Fibroblast of villous mesenchyme (primary cell): ENCODE measurements around the gene NECTIN2. TPM values are rescaled to one million over a fixed set of nuclear protein-coding genes. Genes with fewer than 3 reads are reported as not detected.

Experiments
- DNase-seq: peaks from one replicate; pipeline ENCODE4 v3.0.0-alpha.2; 2010; ENCODE audit warnings: low read depth
- H3K4me3 ChIP-seq: 2 replicates; pipeline ENCODE4 v1.5.1; 2011; ENCODE audit warnings: low read depth, mild to moderate bottlenecking, low read length
- CTCF ChIP-seq: IDR thresholded peaks from 2 replicates; pipeline ENCODE4 v1.5.1; 2012; ENCODE audit warnings: low read depth, mild to moderate bottlenecking, low read length; ENCODE audit not compliant: insufficient read depth
- total RNA-seq: library from RNA; depleted of rRNA; stranded (reverse); fragments of >200 nt; gene quantifications from 2 replicates; pipeline ENCODE4 v1.2.3, GENCODE V29; 2012

NECTIN2 gene
- total RNA-seq, 1 donor, result 134 TPM

- TF ChIP-seq CTCF, result no peak
- peak; percentile 82 for DNase-seq
These were observed 1.3 kb downstream of the NECTIN2 start for GRCh38 chr19:44847144-44848035.

GRCh38 chr19:44848036-44848811, 2.1 kb downstream of the NECTIN2 start:
- TF ChIP-seq CTCF, result no peak
- DNase-seq, result peak; percentile 75

More at GRCh38 chr19:44847144-44848035, 1.3 kb downstream of the NECTIN2 start:
- peak overlapping the region; percentile 91 for H3K4me3 ChIP-seq

GRCh38 chr19:44848812-44849447, 2.8 kb downstream of the NECTIN2 start:
- H3K4me3 ChIP-seq, result peak overlapping the region; percentile 91
- TF ChIP-seq CTCF, result no peak
- peak; percentile 29 for DNase-seq

More at GRCh38 chr19:44848036-44848811, 2.1 kb downstream of the NECTIN2 start:
- peak overlapping the region; percentile 91 for H3K4me3 ChIP-seq

GRCh38 chr19:44850641-44851109, 4.6 kb downstream of the NECTIN2 start:
- no peak for TF ChIP-seq CTCF
- DNase-seq, result no peak
- H3K4me3 ChIP-seq, result no peak overlapping the region

- TF ChIP-seq CTCF, result no peak
- no peak overlapping the region for H3K4me3 ChIP-seq
- no peak for DNase-seq
These were observed 5.3 kb downstream of the NECTIN2 start for GRCh38 chr19:44851427-44851826.

- TF ChIP-seq CTCF, result no peak
- DNase-seq, result no peak
- no peak overlapping the region for H3K4me3 ChIP-seq
These were observed 9.5 kb downstream of the NECTIN2 start for GRCh38 chr19:44855606-44856005.
